ENCODE results near the gene CLINT1. TPM values are rescaled to one million over a fixed set of nuclear protein-coding genes. Genes with fewer than 3 reads are reported as not detected.
A peak's percentile ranks its signal among the peaks of the same experiment; 100 is the strongest.

The CLINT1 gene
- total and polyA plus RNA-seq, 2 experiments from 2014 or later, result 71.7 to 101 TPM

DNA sequence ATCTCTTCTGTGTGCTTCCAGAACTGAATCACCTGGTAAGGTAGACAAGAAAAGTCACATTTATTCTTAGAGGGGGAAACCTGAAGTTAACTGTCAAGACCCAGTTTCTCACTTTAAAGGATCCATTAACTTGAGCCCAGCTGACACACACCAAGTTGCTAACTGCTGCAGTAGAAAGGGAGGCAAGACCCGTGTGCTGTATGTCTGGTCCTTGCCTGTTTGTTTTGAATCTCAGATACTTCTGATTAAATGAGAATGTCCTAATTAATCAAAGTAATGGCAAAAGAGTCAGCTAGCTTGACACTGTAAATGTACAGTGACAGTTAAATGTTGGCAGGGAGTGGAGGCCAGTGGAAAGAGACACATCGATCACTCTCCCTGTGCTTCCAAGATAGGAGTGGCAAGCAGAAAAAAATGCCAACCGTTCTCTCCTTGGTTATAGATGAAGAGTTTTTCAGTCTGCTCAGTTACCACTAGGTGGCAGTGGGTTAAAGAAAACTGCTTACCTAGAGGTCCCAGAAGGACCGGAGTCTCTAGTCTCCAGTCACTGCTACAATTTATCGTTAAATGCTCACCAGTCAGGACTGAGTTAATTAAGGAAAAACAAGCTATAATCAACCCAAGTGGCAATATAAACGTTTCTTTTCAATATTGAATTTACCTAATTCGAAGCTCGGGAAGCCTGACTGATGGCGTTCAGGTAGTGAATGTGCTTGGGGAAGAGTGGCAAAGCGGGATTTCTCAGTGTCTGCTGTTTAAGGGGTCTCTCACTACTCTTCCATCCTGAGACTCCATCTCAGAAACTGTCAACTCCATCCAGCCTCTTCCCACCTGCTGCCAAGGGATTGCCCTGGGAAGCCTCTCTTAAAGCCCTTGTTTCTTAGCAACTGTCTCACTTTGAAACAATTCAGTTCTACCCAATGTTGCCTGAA is 97.0 kb downstream of the CLINT1 start:
- H3K27me3 Mint-ChIP-seq (ENCODE audit: insufficient read depth, low read depth, poor library complexity), result peaks cover 5% of the 10 kb centered on the region

DNA sequence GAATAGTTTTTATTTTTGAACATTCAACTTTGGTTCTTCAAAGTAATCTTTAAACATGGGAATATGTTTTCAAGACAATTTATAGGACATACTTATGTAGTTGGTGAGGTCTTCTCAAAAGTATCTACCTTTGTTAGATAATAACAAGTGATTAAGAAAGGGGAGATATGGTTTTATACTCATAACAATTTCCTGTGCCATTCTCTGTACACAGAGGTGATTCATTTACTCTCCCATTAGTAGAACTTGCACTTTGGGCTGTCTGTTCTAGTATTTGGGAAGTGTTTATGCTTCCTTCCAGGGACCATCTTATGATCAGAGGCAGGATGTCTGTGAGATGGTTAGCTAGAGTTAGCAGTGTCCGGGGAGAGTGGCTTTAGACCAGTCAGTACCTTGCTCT is 100.2 kb downstream of the CLINT1 start:
- Histone ChIP-seq H3F3A (replicated peaks; ENCODE audit: low read depth) (no peaks in the 10 kb centered on the region), H3K79me2 (replicated peaks; ENCODE audit: insufficient read depth) (no peaks in the 10 kb centered on the region), H3K27ac (ENCODE audit: low read depth) (no peak overlapping the region), H3K9me2 (ENCODE audit: insufficient read depth) (no peaks in the 10 kb centered on the region), H3K4me3 (no peak overlapping the region), H3K27me3 (ENCODE audit: insufficient read depth) (no peaks in the 10 kb centered on the region), H3K36me3 (ENCODE audit: insufficient read depth) (no peaks in the 10 kb centered on the region; the same call in 1 of the 2 replicates), H4K20me1 (replicated peaks; ENCODE audit: insufficient read depth) (no peaks in the 10 kb centered on the region; the same call in 1 of the 2 replicates), H2AFZ (no peak overlapping the region), H3K4me1 (ENCODE audit: insufficient read depth) (no peaks in the 10 kb centered on the region), H3K4me2 (no peak overlapping the region)
- no peak overlapping the region for H3K4me3 Mint-ChIP-seq
- H3K4me1 Mint-ChIP-seq, result no peaks in the 10 kb centered on the region
- no peak for ATAC-seq
- TF ChIP-seq STAT1 (IDR thresholded peaks at IDR 0.05; ENCODE audit: unreplicated experiment) (no peak), NANOG (IDR thresholded peaks at IDR 0.05; ENCODE audit: borderline replicate concordance) (no peak), ZNF331 (CRISPR knock-in tag; IDR thresholded peaks at IDR 0.05; ENCODE audit: low read depth) (no peak), EZH2phosphoT487 (IDR thresholded peaks at IDR 0.05; ENCODE audit: unreplicated experiment) (no peak), CREB1 (CRISPR knock-in tag; IDR thresholded peaks at IDR 0.05; ENCODE audit: low read depth) (no peak), ZNF114 (CRISPR knock-in tag; IDR thresholded peaks at IDR 0.05) (no peak), EZH2 (IDR thresholded peaks at IDR 0.05; ENCODE audit: low read depth, unreplicated experiment) (no peak)
- TF ChIP-seq, protein P1, sequence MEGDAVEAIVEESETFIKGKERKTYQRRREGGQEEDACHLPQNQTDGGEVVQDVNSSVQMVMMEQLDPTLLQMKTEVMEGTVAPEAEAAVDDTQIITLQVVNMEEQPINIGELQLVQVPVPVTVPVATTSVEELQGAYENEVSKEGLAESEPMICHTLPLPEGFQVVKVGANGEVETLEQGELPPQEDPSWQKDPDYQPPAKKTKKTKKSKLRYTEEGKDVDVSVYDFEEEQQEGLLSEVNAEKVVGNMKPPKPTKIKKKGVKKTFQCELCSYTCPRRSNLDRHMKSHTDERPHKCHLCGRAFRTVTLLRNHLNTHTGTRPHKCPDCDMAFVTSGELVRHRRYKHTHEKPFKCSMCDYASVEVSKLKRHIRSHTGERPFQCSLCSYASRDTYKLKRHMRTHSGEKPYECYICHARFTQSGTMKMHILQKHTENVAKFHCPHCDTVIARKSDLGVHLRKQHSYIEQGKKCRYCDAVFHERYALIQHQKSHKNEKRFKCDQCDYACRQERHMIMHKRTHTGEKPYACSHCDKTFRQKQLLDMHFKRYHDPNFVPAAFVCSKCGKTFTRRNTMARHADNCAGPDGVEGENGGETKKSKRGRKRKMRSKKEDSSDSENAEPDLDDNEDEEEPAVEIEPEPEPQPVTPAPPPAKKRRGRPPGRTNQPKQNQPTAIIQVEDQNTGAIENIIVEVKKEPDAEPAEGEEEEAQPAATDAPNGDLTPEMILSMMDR (conservative IDR thresholded peaks at IDR 0.05; ENCODE audit: low read depth in 2 of 2), result no peak
- TF ChIP-seq, protein P2, sequence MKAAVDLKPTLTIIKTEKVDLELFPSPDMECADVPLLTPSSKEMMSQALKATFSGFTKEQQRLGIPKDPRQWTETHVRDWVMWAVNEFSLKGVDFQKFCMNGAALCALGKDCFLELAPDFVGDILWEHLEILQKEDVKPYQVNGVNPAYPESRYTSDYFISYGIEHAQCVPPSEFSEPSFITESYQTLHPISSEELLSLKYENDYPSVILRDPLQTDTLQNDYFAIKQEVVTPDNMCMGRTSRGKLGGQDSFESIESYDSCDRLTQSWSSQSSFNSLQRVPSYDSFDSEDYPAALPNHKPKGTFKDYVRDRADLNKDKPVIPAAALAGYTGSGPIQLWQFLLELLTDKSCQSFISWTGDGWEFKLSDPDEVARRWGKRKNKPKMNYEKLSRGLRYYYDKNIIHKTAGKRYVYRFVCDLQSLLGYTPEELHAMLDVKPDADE (IDR thresholded peaks at IDR 0.05), result no peak
- TF ChIP-seq, protein P3, sequence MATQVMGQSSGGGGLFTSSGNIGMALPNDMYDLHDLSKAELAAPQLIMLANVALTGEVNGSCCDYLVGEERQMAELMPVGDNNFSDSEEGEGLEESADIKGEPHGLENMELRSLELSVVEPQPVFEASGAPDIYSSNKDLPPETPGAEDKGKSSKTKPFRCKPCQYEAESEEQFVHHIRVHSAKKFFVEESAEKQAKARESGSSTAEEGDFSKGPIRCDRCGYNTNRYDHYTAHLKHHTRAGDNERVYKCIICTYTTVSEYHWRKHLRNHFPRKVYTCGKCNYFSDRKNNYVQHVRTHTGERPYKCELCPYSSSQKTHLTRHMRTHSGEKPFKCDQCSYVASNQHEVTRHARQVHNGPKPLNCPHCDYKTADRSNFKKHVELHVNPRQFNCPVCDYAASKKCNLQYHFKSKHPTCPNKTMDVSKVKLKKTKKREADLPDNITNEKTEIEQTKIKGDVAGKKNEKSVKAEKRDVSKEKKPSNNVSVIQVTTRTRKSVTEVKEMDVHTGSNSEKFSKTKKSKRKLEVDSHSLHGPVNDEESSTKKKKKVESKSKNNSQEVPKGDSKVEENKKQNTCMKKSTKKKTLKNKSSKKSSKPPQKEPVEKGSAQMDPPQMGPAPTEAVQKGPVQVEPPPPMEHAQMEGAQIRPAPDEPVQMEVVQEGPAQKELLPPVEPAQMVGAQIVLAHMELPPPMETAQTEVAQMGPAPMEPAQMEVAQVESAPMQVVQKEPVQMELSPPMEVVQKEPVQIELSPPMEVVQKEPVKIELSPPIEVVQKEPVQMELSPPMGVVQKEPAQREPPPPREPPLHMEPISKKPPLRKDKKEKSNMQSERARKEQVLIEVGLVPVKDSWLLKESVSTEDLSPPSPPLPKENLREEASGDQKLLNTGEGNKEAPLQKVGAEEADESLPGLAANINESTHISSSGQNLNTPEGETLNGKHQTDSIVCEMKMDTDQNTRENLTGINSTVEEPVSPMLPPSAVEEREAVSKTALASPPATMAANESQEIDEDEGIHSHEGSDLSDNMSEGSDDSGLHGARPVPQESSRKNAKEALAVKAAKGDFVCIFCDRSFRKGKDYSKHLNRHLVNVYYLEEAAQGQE (IDR thresholded peaks at IDR 0.05; ENCODE audit: unreplicated experiment), result no peak
- no peaks in the 10 kb centered on the region for H3K9me3 Mint-ChIP-seq
- no peaks in the 10 kb centered on the region for H3K36me3 Mint-ChIP-seq (ENCODE audit: low read depth)
- H3K27ac Mint-ChIP-seq, result no peak overlapping the region
- peaks cover 2% of the 10 kb centered on the region for H3K27me3 Mint-ChIP-seq (ENCODE audit: insufficient read depth, low read depth, poor library complexity)
- DNase-seq (ENCODE audit: low spot score), result no peak

More for the DNA sequence above, 97.0 kb downstream of the CLINT1 start:
- no peak for TF ChIP-seq STAT1 (IDR thresholded peaks at IDR 0.05; ENCODE audit: unreplicated experiment)
- TF ChIP-seq, protein P1 (conservative IDR thresholded peaks at IDR 0.05; ENCODE audit: low read depth in 2 of 2), result peak; percentile 81 to 83
- Histone ChIP-seq H3K27ac (ENCODE audit: low read depth) (no peak overlapping the region), H3K36me3 (ENCODE audit: insufficient read depth) (no peaks in the 10 kb centered on the region; the same call in 1 of the 2 replicates), H3F3A (replicated peaks; ENCODE audit: low read depth) (no peaks in the 10 kb centered on the region), H3K4me3 (no peak overlapping the region), H3K27me3 (ENCODE audit: insufficient read depth) (no peaks in the 10 kb centered on the region), H2AFZ (no peak overlapping the region), H3K4me2 (no peak overlapping the region), H3K79me2 (replicated peaks; ENCODE audit: insufficient read depth) (no peaks in the 10 kb centered on the region), H3K4me1 (ENCODE audit: insufficient read depth) (no peaks in the 10 kb centered on the region), H4K20me1 (replicated peaks; ENCODE audit: insufficient read depth) (no peaks in the 10 kb centered on the region; the same call in 1 of the 2 replicates), H3K9me2 (ENCODE audit: insufficient read depth) (no peaks in the 10 kb centered on the region)
- no peaks in the 10 kb centered on the region for H3K4me1 Mint-ChIP-seq
- no peak overlapping the region for H3K27ac Mint-ChIP-seq
- peak; percentile 88 for DNase-seq (ENCODE audit: low spot score)
- ATAC-seq, result peak; percentile 99
- no peak overlapping the region for H3K4me3 Mint-ChIP-seq
- H3K9me3 Mint-ChIP-seq, result no peaks in the 10 kb centered on the region; the same call in 2 of the 3 replicates
- H3K36me3 Mint-ChIP-seq (ENCODE audit: low read depth), result no peaks in the 10 kb centered on the region
